GM18526 (cell line): Measurements from ENCODE around the gene ADGRL1.

Experiments used
- POLR2A ChIP-seq: IDR thresholded peaks from 3 replicates; pipeline ENCODE4 v1.6.1; 2011; ENCODE audit not compliant: insufficient read length; ENCODE audit errors: extremely low read depth

ADGRL1 gene

DNA sequence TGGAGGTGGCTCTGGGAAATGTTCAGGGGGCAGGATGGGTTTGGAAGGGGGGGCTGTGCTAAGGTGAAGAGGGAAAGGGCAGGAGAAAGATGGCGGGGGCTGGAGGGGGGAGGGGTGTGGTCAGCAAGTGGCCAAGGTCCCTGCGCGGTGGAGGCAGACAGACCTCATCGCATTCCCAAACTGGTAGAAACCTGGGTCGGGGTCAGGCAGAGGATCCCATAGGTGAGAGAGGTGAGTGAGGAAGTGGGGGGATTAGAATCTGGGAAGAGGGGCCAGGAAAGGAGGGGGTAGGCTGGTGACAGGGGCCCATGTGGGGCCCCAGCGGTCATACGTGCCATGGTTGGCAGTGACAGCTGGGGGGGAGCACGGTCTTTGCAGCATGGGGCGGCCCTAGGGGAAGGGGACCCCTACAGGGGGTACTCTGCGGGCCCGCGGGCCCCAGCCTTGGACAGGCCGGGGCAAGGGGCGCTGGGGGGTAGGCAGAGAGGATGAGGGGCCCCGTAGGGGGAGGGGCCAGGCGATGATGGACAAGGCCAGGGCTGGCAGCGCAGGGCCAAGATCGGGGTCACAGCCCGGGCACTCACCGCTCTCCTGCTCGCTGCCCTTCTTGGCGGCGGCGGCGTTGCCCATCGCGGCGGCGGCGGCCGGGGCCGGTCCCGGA is 88.9 kb downstream of the ADGRL1 start:
- TF ChIP-seq POLR2A = no peak

DNA sequence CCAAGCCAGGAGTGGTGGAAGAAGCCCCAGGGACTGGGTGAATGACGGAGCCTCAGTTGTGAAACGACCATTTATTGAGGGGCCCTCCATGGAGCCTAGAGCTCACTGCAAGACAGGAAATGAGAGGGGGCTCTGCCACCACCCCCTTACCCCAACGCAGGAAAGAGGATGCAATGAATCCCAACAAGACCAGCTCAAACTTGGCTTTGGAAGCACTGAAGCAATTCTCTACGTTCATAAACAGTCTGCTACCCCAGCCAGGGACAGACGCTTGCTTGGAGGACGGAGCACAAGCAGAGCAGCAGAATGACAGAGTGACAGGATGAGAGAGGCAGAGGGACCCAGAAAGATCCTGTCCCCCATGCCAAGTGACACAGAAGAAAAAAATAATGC is 89.4 kb downstream of the ADGRL1 start:
- TF ChIP-seq POLR2A = no peak

GRCh38 chr19:14115756-14116155 is 90.2 kb downstream of the ADGRL1 start:
- no peak for TF ChIP-seq POLR2A

DNA sequence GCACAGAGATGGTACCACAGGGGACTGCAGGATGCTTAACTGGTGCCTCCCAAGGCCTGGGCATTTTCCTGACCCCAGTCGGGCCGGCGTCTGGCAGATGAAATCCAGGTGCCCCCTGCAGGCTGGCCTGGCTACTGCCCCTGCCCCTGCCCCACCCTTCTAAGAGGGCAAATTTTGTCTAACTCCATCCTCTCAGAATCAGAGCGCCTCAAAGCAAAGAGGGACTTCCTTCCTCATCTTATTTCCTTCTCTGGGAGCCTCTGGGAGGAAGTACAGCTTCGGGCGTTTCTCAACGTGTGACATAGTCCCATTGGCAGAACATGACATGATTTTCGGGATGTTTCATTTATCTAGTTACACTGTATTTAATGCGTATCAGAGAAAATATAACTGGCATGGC is 91.1 kb downstream of the ADGRL1 start:
- no peak for TF ChIP-seq POLR2A

DNA sequence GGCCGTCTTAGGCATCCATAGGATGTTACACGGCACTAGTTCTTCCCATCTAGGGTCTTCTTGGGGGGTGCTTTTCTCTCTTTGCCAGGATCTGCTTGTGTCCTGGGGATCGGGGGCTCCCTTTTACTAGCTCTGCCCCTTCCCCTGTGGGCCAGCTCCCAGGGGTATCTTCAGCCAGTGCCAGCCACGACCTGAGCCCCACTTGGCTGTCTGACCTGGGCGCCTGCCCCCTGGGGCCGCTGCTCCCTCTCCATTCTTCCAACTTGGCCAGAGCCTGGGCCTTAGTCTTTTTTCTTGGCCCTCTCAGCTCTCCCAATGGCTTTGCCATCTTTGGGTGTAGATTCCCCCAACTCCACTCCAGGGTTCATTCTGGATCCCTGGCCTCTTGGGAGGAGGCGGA is 91.5 kb downstream of the ADGRL1 start:
- no peak for TF ChIP-seq POLR2A

GRCh38 chr19:14113762-14114414 is 92.1 kb downstream of the ADGRL1 start:
- TF ChIP-seq POLR2A = no peak

DNA sequence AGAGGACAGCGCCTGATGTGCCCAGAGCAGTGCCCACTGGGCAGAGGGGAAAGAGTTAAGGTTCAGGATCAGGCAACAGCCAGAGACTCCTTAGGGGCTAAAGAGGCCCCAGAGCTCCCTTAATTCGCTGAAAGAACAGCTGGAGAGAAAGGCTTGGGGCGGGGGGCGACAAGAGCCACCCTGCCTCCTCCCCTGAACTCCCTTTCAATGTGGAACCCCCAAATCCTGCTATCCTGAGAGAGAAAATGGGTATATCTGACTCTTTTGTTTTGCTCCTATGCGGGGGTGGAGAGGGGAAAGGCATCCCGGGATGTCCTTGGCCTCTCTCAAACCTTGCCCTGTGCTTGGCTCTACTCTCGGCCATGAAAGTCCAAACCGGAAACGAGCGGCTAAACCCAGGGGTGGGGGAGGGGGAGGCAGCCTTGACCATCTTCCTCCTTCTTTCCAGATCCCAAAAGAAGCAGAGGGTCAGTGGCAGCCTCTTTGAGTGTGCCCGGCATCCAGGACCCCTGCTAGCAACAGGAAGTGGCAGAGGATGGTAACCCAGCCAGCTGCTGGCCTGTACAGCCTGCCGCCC is 93.1 kb downstream of the ADGRL1 start:
- no peak for TF ChIP-seq POLR2A

DNA sequence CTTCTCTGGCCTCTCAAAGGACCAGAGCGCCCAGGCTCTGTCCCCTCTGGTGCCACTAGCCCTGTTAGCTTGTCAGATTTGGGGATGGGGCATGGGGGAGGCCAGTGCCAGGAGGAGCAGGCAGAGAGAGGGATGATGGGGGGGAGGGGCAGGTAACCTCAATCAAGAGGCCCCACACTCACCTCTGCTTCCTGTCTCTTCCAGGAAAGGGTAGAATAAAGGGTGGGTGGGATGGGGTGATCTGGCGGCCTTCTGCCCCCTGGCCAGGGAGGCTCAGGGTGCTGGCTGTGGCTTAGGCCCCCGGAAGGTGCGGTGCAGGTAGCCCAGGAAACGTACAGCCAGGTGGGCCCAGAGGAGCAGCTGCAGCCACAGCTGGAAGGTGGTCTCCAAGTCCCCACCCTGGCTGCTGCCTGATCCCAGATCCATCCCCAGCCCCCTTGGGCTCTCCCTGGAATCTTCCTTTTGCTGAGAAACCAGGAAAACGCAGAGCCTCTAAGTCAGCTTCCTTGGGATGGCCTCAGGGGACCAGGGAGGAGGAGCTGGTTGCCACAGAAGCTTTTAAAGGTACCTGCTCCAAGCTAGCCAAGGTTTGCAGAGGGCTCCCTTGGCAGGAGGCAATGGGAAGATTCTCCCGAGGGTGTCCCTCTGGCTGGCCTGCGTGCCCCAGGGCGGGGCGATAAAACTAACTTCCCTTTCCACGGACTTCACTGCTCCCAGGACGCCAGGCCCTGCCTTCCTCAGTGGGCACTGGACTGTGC is 93.7 kb downstream of the ADGRL1 start:
- no peak for TF ChIP-seq POLR2A

GRCh38 chr19:14111486-14111885 is 94.5 kb downstream of the ADGRL1 start:
- TF ChIP-seq POLR2A = no peak

- TF ChIP-seq POLR2A = no peak
Measured at GRCh38 chr19:14110650-14111049, 95.3 kb downstream of the ADGRL1 start.

DNA sequence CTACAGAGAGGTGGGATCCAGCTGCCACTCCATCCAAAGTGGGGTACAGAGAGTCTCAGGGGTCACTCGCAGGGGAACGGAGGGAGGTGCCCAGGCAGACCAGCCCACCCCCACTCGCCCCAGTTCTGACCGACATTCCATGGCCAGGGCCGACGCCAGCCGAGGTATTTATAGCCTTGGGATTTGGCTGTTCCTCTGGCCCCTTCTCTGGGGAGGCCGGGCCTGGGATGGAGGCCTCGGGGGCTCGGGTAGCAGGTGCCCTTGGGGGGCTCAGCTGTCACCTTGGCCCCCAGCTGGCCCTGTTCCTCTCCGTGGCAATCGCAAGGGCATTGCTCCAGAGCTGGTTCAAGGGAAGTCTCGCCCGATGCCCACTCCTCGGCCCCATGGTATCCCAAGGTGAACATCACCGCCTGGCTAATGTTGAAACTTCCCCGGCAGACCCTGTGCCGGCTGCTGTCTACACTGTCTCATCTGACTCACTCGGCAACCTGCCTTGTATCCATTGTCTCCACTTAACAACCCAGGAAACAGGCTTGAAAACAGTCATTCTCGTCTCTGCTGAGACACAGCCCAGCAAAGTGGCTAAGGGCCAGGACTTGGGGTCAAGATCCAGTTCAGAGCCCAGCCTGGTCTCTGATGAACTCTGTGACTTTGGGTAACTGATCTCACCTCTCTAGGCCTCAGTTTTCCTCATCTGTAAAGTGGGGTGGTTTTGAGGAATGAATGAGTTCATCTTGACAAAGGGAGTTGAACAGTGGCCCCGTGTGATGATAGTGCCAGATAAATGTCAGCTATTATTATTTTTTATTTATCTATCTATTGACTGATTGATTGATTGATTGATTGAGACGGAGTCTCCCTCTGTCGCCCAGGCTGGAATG is 98.1 kb downstream of the ADGRL1 start:
- TF ChIP-seq POLR2A = no peak

DNA sequence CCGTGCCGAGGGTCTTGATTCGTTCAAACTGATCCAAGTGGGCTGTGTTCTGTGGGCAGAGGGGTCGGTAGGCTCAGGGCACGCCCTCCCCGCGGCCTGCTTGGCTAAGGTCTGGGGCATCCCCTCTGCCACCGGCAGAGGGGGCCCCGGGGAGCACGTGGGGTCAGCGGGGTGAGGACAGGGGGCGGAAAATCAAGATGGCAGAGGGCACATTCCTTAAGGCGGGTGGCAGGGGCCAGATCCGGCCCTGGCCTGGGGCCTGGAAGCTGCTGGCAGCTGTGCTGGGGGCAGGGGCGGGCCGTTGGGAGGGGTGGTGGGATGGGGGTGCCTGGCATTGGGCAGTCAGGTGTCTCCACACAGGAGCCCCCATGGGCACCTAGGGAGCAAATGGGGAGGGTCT is 99.1 kb downstream of the ADGRL1 start:
- no peak for TF ChIP-seq POLR2A

GRCh38 chr19:14105680-14106079 is 100.3 kb downstream of the ADGRL1 start:
- TF ChIP-seq POLR2A = no peak

GRCh38 chr19:14103310-14103709 is 102.7 kb downstream of the ADGRL1 start:
- no peak for TF ChIP-seq POLR2A

- no peak for TF ChIP-seq POLR2A
Measured at GRCh38 chr19:14102756-14103155, 103.2 kb downstream of the ADGRL1 start.
